HUDEP-2 (cell line): ENCODE data around the gene KRTAP9-6.
"Not testable (repeated sequence)": the region's sequence is repeated elsewhere in the genome, so short reads cannot be mapped to it uniquely, and the experiment has no call there.

Experiments used
- DNase-seq, 76 experiments: peaks; one replicate each; lab custom pipeline; 2025; ENCODE audit not compliant: unreplicated experiment in 76 of 76; lab: John Stamatoyannopoulos, UW

Gene KRTAP9-6

DNA sequence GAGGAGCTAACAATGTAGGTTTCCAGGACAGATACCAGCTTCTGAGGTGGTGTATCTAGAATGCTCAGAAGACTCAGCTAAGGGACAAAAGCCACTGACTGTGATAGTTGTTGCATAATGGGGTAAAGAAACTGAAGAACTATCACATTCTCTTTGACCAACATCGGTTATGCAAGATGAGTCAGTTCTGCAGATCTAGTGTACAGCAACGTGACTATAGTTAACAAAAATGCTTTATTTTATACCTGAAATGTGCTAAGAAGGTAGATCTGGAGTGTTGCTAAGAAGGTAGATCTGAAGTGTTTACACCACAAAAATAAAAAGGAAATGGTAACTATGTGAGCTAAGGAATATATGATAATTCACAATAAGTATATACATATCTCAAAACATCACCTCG is 2.5 kb downstream of the KRTAP9-6 start:
- no peak for DNase-seq

DNA sequence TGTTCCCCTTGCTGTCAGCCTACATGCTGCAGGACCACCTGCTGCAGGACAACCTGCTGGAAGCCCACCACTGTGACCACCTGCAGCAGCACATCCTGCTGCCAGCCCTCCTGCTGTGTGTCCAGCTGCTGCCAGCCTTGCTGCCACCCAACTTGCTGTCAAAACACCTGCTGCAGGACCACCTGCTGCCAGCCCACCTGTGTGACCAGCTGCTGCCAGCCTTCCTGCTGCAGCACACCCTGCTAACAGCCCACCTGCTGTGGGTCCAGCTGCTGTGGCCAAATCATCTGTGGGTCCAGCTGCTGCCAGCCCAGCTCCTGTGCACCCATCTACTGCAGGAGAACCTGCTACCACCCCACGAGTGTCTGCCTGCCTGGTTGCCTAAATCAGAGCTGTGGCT is 6.1 kb downstream of the KRTAP9-6 start:
- not testable (repeated sequence) for DNase-seq

DNA sequence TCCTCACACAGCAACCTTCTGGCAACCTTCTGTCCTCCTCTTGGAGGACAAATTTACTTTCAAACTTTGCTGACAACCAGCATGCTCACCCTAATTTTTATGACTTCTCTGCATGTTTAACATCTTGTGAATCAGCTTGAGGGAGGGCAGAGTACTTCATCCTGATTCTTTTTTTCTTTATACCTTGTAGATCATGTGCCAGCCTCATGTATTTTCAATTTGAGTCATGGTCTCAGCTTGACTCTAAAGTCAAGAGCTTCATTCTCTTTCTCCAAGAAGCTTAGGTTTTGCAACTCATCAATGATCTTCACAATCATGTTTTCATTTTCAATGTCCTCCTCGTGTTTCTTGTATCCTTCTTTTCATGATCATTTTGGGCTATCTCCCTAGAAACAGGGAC is 6.7 kb downstream of the KRTAP9-6 start:
- DNase-seq, result no peak

DNA sequence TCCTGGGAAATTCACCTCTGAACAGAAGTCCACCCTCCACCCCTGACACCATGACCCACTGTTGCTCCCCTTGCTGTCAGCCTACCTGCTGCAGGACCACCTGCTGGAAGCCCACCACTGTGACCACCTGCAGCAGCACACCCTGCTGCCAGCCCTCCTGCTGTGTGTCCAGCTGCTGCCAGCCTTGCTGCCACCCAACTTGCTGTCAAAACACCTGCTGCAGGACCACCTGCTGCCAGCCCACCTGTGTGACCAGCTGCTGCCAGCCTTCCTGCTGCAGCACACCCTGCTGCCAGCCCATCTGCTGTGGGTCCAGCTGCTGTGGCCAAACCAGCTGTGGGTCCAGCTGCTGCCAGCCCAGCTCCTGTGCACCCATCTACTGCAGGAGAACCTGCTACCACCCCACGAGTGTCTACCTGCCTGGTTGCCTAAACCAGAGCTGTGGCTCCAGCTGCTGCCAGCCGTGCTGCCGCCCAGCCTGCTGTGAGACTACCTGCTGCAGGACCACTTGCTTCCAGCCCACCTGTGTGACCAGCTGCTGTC is 10.5 kb downstream of the KRTAP9-6 start, which contains the start of gene KRTAP9-7:
KRTAP9-7 (plus strand) TSS at position 51 of the 543 bp plus-strand sequence; CDS start at position 51, 0 bp downstream.
- DNase-seq, result not testable (repeated sequence)

DNA sequence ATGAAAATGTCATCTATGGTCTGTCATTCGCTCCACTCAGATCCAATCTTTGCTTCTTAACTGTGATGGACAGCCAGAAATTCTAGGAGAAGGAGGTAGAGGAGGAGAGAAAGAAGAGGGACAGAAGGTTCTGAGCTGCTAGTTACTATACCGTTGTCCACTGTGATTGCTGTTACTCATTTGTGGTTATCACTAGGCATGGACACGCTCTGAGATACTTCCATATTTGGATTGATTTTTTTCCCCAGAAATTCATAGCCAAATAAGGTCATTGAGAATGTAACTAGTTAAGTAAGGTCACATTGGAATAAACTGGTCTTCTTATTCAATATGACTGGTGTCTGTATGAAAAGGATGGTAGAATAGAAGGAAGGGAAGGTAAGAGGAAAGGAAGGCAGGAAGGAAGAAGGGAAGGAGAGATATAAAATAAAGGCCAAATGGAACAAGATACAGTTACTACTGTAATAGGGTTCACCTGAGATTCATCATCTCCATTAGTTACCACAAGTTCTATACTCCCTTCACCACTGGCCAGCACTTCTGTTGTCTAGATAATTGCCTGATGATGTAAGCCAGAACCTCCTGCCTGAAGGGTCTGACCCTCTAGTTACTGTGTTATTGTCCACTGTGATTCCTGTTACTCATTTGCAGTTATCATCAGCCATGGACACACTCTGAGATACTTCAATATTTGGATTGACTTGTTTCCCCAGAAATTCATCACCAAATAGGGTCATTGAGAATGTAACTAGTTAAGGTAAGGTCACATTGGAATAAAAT is 13.2 kb downstream of the KRTAP9-6 start:
- DNase-seq, result no peak

DNA sequence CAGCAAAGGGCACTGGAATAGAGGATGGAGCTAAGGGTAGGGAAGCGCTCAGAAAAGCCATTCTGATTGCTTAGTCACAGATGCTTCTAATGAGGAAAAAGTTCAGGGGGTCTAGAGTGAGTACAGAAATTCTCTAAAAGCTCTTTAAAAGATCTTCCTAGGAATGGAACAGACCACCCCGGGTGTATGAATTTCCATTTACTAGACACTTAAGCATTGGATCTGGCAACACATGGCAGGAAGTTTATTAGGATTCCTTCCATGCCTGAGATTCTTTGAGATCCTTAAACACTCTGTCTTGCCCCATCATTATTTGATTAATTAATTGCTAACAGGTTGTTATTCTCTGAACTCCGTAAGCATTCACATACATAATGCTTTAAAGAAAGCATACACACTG is 18.9 kb downstream of the KRTAP9-6 start:
- DNase-seq, result no peak

DNA sequence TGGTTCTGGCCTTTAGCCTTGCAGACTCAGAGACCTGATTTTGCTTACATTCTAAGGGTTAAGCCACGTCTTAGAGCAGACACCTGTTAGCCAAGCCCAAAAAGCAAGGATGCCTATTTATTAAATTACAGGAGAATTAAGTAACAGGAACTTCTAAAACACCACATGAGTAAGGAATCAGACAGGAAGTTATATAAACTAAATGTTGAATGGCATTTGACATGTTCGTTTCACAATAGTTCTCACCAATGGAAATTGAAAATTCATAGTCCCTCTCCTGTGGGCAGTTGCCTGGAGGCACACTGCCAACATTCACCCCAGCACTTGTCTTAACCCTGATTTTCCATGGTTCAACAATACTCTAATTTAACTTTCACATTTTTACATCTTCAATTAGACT is 19.4 kb downstream of the KRTAP9-6 start:
- DNase-seq, result no peak

DNA sequence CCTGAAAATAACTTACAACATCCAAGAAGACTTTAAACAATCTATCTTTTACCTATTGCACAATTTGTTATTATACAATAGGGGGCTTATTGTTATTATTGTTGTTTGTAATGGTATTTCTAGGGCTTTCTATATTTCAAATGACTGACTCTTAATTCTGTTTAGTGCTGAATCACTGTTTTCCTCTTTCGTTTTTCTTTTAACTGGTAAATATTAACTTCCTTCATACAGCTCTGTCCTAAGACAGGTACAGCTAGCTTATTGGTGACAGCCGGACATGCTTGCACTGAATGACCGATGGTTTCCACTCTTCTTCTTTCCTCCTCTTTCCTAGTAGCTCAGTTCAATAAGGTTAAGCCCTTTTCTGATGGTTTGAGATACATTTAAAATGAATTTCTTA is 21.9 kb downstream of the KRTAP9-6 start:
- DNase-seq, result no peak

DNA sequence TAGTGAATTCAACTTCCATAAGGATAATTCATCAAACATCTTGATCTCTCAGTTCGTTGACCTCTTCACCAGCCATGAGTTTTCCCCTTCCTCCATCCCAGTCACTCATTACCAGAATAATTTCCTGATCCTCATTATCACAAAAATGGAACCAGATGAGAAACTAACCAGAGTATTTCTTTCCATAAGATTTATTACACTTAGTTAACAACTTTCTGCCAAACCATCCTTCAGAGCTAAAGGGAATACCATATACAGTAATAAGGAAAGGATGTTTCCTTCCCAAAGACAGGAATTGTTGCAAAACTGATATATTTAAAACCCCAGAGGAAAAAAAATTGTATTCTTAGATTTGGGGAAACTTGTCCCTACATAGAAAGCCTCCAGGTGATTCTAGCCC is 28.8 kb downstream of the KRTAP9-6 start:
- DNase-seq, result no peak

DNA sequence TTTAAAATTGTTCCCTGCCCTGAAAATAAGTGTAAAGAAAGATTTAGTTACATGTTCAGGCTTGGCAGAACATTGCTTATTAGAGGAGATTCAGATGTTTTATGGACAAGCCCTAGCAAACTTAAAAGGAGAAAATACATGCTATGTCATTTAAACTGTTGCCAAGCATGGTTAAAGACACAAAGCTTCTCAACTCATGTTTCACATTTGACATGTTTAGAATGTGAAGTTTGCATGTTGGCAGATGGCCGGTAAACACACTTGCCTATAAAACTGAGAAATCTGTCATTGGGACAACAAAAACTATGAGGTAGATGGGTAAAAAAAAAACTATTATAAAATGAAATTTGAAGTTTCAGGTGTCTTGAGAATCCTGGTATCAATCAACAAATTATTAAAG is 31.7 kb downstream of the KRTAP9-6 start:
- DNase-seq, result no peak

DNA sequence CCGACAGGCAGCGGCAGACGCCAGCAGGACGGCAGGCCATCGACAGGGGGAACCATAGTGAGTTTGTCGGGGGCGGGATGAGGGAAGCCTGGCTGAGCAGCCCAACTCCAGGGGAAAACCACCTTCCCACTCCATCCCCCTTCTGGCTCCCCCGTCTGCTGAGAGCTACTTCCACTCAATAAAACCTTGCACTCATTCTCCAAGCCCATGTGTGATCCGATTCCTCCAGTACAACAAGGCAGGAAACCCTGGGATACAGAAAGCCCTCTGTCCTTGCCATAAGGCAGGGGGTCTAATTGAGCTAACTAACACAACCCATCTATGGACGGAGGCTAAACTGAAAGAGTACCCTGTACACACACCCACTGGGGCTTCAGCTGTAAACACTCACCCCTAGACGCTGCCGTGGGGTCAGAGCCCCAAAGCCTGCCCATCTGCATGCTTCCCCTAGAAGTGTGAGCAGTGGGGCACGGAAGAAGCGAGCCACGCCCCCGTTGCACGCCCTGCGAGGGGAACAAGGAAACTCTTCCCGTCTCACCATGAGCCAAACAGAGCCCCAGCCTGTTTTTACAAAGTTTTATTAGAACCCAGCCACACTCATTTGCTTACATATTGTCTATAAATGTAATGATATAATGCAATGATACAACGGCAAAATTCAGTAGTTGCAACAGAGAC is 33.4 kb downstream of the KRTAP9-6 start:
- no peak for DNase-seq

DNA sequence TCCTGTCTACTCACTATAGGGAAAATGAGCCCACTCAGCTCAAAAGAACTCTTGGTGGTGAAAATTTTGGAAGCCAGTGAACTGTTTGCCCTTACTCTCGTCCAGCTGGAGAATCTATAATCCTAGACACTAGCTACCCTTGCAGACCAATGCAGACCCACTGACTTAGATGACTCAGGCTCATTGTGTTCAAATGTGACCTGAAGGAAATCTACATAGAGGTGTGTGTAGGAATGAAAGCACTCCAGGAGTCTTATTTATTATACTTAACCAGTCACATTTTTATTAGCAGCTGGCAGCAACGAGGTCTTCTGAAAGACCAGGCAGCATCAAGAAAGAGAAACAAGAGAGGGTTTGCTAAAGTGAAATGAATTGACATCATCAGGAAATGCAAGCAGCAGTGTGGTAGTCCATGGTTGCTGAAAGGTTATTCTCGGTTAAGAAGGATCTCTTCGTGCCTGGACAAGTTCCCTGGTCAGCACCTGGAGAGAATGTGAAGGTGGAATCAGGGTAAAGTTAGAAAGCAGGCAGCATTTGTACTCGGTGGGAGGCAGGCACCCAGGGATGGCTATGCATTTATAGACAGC is 36.1 kb downstream of the KRTAP9-6 start:
- no peak for DNase-seq

DNA sequence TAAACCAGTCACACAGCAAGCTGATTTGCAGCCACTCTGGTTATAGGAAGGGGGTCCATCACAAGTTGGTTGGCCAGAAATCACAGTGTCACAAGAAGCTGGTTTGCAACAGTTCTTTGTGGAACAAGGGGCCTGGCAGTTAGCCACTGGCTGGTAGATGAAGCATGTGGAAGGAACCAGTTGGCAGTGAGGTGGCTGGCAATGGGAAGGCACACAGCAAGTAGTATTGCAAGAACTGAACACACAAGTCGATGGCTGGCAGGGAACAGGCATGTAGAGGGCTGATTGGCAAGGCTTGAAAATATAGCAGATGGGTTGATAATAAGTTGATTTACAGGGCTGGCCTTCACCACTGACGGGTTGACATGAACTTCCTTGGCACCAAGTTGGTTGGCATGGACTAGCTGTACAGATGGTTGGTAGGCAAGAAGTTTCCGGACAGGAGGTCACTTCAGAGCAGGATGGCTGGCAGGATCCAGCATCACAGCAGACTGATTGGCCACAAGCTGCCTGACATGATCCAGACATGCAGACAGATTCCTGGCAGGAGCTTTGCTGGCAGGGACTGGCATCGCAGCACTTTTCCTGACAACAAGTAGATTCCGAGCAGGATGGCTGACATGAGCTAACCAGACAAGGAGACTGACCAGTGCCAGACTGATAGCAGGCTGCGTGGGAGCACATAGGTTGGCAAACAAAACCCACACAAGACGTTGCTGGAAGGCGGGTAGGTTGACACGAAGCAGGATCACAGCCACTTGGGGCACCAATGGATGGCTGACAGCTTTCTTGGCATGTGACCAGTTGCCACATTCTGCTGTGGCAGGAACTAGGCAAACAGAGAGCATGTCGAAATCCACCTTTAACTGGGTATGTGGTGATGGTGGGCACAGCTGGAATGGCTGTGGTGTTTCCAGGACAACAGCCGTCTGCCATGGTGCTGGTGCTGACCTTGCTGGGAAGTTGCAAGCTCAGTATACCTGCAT is 37.0 kb downstream of the KRTAP9-6 start, which contains the start of gene KRTAP29-1:
KRTAP29-1 (minus strand) TSS at position 936 of the 986 bp plus-strand sequence; CDS start at position 936, 0 bp downstream.
- DNase-seq, result no peak

DNA sequence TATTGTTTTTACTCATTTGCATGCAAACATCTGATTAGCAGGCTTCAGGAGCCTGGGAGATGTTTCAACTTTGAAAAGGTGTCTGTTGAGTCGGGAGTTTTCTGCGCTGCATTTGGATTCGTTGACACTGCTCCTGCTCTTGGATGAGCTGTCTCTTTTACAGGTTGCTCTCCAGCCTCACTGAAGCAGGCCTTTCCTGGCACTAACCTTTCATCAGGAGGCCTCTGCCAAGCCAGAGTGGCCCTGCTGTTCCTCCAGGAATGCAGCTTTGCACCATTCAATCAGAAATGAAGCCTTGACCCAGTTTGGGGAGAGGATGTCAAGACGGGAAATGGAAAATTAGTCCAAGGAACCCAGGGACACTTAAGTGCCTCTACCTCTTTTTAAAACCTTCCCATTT is 37.8 kb downstream of the KRTAP9-6 start:
- DNase-seq, result no peak

DNA sequence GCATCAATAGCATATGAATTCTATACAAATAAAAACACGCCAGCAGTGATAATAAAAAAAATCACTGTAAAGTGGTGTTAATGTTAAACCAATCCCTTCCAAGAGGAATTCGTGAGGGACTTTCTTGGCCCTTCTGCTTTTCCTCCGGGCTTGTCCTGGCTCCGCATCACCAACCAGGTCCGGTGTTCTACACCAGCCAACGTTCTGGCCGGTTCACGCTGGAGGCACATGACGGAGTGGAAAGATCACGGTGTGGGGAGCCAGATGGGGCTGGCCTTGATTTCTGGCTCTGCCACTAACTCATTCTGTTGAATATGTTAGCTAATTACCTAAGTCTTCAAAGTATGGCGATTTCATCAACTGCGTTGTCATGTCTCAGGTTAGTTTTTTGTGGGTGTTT is 38.9 kb downstream of the KRTAP9-6 start:
- DNase-seq, result no peak

DNA sequence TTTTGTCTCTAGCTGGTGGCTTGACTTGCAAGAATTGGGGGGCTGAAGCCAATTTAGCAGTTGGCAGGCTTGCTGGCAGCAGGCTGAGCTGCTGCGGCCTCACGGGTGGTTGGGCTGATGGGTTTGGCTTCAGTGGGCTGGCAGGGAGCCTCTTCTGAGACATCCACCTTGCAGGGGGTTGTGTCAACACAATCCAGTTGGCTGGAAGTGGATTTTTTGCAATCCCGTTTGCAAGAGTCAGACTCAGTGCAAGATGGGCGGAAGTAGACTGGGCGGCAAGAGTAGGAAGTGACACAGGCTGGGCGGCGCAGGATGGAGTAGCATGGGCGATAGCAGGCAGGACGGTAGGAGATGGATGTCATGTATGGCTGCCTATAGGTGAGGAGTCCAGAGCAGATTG is 42.5 kb downstream of the KRTAP9-6 start:
- no peak for DNase-seq

DNA sequence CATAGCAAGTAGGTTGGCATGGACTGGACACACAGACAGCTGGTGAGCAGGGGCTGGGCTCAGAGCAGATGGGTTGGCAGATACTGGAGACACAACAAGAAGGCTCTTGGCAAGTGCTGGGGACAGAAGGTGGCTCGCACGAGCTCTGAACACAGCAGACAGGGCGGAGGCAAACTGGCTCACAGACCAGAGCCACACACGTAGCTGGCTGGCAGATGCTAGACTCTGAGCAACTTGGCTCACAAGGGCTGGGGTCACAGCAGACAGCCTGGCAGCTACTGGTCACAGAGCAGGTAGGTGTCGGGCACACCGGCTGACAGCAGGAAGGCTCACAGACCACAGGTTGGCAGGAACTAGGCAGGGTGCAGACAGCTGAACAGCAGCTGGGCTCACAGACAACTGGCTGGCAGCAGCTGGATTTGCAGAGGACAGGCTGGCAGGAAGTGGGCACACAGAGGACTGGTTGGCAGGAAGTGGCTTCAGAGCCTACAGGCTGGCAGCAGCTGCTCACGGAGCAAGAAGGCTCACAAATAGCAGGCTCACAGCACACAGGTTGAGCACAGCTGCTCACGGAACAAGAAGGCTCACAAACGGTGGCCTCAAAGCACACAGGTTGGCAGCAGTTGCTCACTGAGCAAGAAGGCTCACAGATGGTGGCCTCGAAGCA is 43.2 kb downstream of the KRTAP9-6 start:
- DNase-seq, result no peak

DNA sequence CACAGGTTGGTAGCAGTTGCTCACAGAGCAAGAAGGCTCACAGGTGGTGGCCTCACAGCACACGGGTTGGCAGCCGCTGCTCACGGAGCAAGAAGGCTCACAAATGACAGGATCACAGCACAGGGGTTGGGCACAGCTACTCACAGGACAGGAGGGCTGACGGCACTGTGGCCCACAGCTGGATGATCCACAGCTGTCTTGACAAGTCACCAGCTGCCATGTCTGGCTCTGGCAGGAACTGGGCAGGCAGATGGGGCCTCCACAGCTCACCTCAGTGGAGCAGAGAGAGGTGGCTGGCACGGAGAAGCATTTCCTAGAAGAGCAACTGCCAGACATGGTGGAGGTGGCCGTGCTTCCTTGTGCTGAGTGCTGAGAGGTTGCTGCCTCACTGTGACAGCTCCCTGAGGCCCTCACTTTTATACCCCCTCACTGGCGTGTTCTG is 43.8 kb downstream of the KRTAP9-6 start, which contains the start of gene KRTAP16-1:
KRTAP16-1 (minus strand) TSS at position 392 of the 442 bp plus-strand sequence; CDS start at position 336, 56 bp downstream.
- no peak for DNase-seq

DNA sequence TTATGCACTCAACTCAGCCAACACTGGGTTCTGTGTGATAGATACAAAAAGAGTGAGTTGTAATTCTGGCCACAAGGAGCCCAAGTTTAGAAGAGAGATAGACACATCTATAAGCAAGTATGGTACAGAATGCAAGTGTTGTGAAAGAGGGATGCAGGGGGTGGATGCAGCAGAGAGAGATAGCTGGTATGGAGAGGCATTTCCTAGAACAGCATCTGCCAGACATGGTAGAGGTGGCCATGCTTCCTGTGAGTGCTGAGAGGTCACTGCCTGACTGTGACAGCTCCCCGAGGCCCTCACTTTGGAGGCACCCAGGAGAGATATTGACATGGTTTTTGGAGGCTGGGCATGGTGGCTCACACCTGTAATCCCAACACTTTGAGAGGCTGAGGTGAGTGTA is 45.9 kb downstream of the KRTAP9-6 start:
- no peak for DNase-seq
